ENCODE data around the gene RFX6. TPM values are rescaled to one million over a fixed set of nuclear protein-coding genes. Genes with fewer than 3 reads are reported as not detected.
A peak's percentile ranks its signal among the peaks of the same experiment; 100 is the strongest.

The RFX6 gene
- polyA plus RNA-seq, 3 donors = 0.07 TPM; not detected in 2

GRCh38 chr6:116894669-116895068 is 17.6 kb downstream of the RFX6 start:
- no peak for DNase-seq (ENCODE audit: low read depth in 3 of 3, low spot score in 2 of 3)

- no peak for DNase-seq (ENCODE audit: low read depth in 3 of 3, low spot score in 2 of 3)
These were observed 18.9 kb downstream of the RFX6 start for GRCh38 chr6:116895935-116896334.

- DNase-seq (ENCODE audit: low read depth in 3 of 3, low spot score in 2 of 3) = no peak
These were observed 25.6 kb downstream of the RFX6 start for GRCh38 chr6:116902634-116903033.

- no peak for DNase-seq (ENCODE audit: low read depth in 3 of 3, low spot score in 2 of 3)
These were observed 46.0 kb downstream of the RFX6 start for GRCh38 chr6:116922853-116923548.

- DNase-seq (ENCODE audit: low read depth in 3 of 3, low spot score in 2 of 3) = no peak
These were observed 47.2 kb downstream of the RFX6 start for GRCh38 chr6:116924245-116924644.

- no peak for DNase-seq (ENCODE audit: low read depth in 3 of 3, low spot score in 2 of 3)
These were observed 48.2 kb downstream of the RFX6 start for GRCh38 chr6:116925088-116925794.

GRCh38 chr6:116928677-116929076 is 51.6 kb downstream of the RFX6 start:
- no peak for DNase-seq (ENCODE audit: low read depth in 3 of 3, low spot score in 2 of 3)

GRCh38 chr6:116929825-116930224 is 52.8 kb downstream of the RFX6 start:
- no peak for DNase-seq (ENCODE audit: low read depth in 3 of 3, low spot score in 2 of 3)

- no peak for DNase-seq (ENCODE audit: low read depth in 3 of 3, low spot score in 2 of 3)
These were observed 54.4 kb downstream of the RFX6 start for GRCh38 chr6:116931456-116931855.

- DNase-seq (ENCODE audit: low read depth in 3 of 3, low spot score in 2 of 3) = no peak
These were observed 55.5 kb downstream of the RFX6 start for GRCh38 chr6:116932496-116932895.

- no peak for DNase-seq (ENCODE audit: low read depth in 3 of 3, low spot score in 2 of 3)
These were observed 56.4 kb downstream of the RFX6 start for GRCh38 chr6:116933485-116933884.

- DNase-seq (ENCODE audit: low read depth in 3 of 3, low spot score in 2 of 3) = no peak
These were observed 61.3 kb downstream of the RFX6 start for GRCh38 chr6:116938305-116938704.

- no peak for DNase-seq (ENCODE audit: low read depth in 3 of 3, low spot score in 2 of 3)
These were observed 64.7 kb downstream of the RFX6 start for GRCh38 chr6:116941727-116942126.

GRCh38 chr6:116945809-116946208 is 68.8 kb downstream of the RFX6 start:
- no peak for DNase-seq (ENCODE audit: low read depth in 3 of 3, low spot score in 2 of 3)

- no peak for DNase-seq (ENCODE audit: low read depth in 3 of 3, low spot score in 2 of 3)
These were observed 71.7 kb downstream of the RFX6 start for GRCh38 chr6:116948533-116949304.

- DNase-seq (ENCODE audit: low read depth in 3 of 3, low spot score in 2 of 3) = no peak
These were observed 72.9 kb downstream of the RFX6 start for GRCh38 chr6:116949964-116950363.

- DNase-seq (ENCODE audit: low read depth in 3 of 3, low spot score in 2 of 3) = no peak
These were observed 77.3 kb downstream of the RFX6 start for GRCh38 chr6:116954335-116954734.

GRCh38 chr6:116954938-116955337 is 77.9 kb downstream of the RFX6 start:
- peak in 1 of 3 donors; percentile 16 for DNase-seq (ENCODE audit: low read depth in 3 of 3, low spot score in 2 of 3)

GRCh38 chr6:116955773-116956172 is 78.7 kb downstream of the RFX6 start:
- DNase-seq (ENCODE audit: low read depth in 3 of 3, low spot score in 2 of 3) = no peak

- DNase-seq (ENCODE audit: low read depth in 3 of 3, low spot score in 2 of 3) = no peak
These were observed 86.9 kb downstream of the RFX6 start for GRCh38 chr6:116963972-116964371.

Data from right renal cortex interstitium (tissue), 3 donors.